Glutamatergic neuron (in vitro differentiated cells): Measurements from ENCODE around the gene DLG2. TPM values are rescaled to one million over a fixed set of nuclear protein-coding genes. Genes with fewer than 3 reads are reported as not detected.

ENCODE experiments used
- DNase-seq: peaks from one replicate; pipeline ENCODE4 v3.0.0; 2022
- H3K27ac Mint-ChIP-seq: one replicate; pipeline ENCODE4 v1.8.0; 2020; ENCODE audit warnings: mild to moderate bottlenecking, mixed read lengths, inconsistent platforms; ENCODE audit not compliant: unreplicated experiment
- H3K27me3 Mint-ChIP-seq: one replicate; pipeline ENCODE4 v1.8.0; 2020; ENCODE audit warnings: mild to moderate bottlenecking, moderate library complexity, mixed read lengths, inconsistent platforms; ENCODE audit not compliant: unreplicated experiment
- H3K36me3 Mint-ChIP-seq: one replicate; pipeline ENCODE4 v1.8.0; 2020; ENCODE audit warnings: mild to moderate bottlenecking, mixed read lengths, inconsistent platforms; ENCODE audit not compliant: unreplicated experiment
- H3K4me1 Mint-ChIP-seq: one replicate; pipeline ENCODE4 v1.8.0; 2020; ENCODE audit warnings: mild to moderate bottlenecking, low read depth, mixed read lengths, inconsistent platforms; ENCODE audit not compliant: unreplicated experiment
- H3K4me3 Mint-ChIP-seq: one replicate; pipeline ENCODE4 v1.8.0; 2020; ENCODE audit warnings: mild to moderate bottlenecking, mixed read lengths, inconsistent platforms; ENCODE audit not compliant: unreplicated experiment
- H3K9me3 Mint-ChIP-seq: one replicate; pipeline ENCODE4 v1.8.0; 2020; ENCODE audit warnings: mild to moderate bottlenecking, moderate library complexity, mixed read lengths, inconsistent platforms; ENCODE audit not compliant: unreplicated experiment
- total RNA-seq: library from RNA; stranded (reverse); fragmentation: NEBNext Ultra II Directional; extraction: Animal tissue kit (Norgen Biotek cat#: 25700); gene quantifications from one replicate; pipeline ENCODE4 v1.2.1, GENCODE V29; 2021; ENCODE audit not compliant: unreplicated experiment
- TF ChIP-seq, protein P1 (sequence below): fragments of 200-600 bp; sonication (generic); IDR thresholded peaks from one replicate; pipeline ENCODE4 v1.5.0; 2021; ENCODE audit not compliant: partially characterized antibody, unreplicated experiment

The DLG2 gene
- total RNA-seq, 1 donor from 2014 or later: 2.9 TPM

GRCh38 chr11:83976086-83976485, 1651.1 kb downstream of the DLG2 start:
- H3K9me3 Mint-ChIP-seq: no peaks in the 10 kb centered on the region
- H3K4me3 Mint-ChIP-seq: no peak overlapping the region
- no peaks in the 10 kb centered on the region for H3K27me3 Mint-ChIP-seq
- H3K36me3 Mint-ChIP-seq: no peaks in the 10 kb centered on the region
- H3K4me1 Mint-ChIP-seq: peaks cover 4% of the 10 kb centered on the region
- H3K27ac Mint-ChIP-seq: no peak overlapping the region
- no peak for DNase-seq
- TF ChIP-seq, protein P1, sequence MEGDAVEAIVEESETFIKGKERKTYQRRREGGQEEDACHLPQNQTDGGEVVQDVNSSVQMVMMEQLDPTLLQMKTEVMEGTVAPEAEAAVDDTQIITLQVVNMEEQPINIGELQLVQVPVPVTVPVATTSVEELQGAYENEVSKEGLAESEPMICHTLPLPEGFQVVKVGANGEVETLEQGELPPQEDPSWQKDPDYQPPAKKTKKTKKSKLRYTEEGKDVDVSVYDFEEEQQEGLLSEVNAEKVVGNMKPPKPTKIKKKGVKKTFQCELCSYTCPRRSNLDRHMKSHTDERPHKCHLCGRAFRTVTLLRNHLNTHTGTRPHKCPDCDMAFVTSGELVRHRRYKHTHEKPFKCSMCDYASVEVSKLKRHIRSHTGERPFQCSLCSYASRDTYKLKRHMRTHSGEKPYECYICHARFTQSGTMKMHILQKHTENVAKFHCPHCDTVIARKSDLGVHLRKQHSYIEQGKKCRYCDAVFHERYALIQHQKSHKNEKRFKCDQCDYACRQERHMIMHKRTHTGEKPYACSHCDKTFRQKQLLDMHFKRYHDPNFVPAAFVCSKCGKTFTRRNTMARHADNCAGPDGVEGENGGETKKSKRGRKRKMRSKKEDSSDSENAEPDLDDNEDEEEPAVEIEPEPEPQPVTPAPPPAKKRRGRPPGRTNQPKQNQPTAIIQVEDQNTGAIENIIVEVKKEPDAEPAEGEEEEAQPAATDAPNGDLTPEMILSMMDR: no peak

- no peak for DNase-seq
- H3K4me1 Mint-ChIP-seq: peaks cover 11% of the 10 kb centered on the region
- no peak overlapping the region for H3K27ac Mint-ChIP-seq
- TF ChIP-seq, protein P1: no peak
- no peaks in the 10 kb centered on the region for H3K9me3 Mint-ChIP-seq
- no peak overlapping the region for H3K4me3 Mint-ChIP-seq
- no peaks in the 10 kb centered on the region for H3K27me3 Mint-ChIP-seq
- no peaks in the 10 kb centered on the region for H3K36me3 Mint-ChIP-seq
These were observed 1654.6 kb downstream of the DLG2 start for GRCh38 chr11:83972536-83972935.

DNA sequence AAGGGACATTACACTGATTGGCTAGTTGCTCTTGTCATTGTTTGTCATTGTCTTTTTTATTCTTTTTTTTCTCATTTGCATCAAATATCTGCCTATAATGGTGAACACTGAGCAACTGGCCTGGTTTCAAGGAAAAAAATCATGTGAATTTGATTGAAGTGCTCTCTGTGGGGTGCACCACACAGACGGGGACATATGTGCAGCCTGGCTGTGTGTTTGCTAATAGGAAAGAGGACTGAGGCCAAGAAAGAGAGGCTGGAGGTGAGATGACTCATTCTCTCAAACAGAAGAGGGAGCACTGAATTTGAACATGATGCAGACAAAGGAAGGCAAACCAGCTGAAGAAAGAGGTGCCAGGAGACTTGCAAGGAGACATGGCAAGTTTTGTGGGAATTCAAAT, 1656.1 kb downstream of the DLG2 start:
- Mint-ChIP-seq H3K4me3 (no peak overlapping the region), H3K36me3 (no peaks in the 10 kb centered on the region), H3K27me3 (no peaks in the 10 kb centered on the region), H3K9me3 (no peaks in the 10 kb centered on the region), H3K4me1 (peaks cover 11% of the 10 kb centered on the region), H3K27ac (peak overlapping the region; percentile 70)
- TF ChIP-seq, protein P1: no peak
- DNase-seq: no peak

- Mint-ChIP-seq H3K9me3 (no peaks in the 10 kb centered on the region), H3K4me1 (peaks cover 11% of the 10 kb centered on the region), H3K36me3 (no peaks in the 10 kb centered on the region), H3K27ac (no peak overlapping the region), H3K4me3 (no peak overlapping the region), H3K27me3 (no peaks in the 10 kb centered on the region)
- TF ChIP-seq, protein P1: no peak
- DNase-seq: no peak
These were observed 1657.0 kb downstream of the DLG2 start for GRCh38 chr11:83970061-83970671.

DNA sequence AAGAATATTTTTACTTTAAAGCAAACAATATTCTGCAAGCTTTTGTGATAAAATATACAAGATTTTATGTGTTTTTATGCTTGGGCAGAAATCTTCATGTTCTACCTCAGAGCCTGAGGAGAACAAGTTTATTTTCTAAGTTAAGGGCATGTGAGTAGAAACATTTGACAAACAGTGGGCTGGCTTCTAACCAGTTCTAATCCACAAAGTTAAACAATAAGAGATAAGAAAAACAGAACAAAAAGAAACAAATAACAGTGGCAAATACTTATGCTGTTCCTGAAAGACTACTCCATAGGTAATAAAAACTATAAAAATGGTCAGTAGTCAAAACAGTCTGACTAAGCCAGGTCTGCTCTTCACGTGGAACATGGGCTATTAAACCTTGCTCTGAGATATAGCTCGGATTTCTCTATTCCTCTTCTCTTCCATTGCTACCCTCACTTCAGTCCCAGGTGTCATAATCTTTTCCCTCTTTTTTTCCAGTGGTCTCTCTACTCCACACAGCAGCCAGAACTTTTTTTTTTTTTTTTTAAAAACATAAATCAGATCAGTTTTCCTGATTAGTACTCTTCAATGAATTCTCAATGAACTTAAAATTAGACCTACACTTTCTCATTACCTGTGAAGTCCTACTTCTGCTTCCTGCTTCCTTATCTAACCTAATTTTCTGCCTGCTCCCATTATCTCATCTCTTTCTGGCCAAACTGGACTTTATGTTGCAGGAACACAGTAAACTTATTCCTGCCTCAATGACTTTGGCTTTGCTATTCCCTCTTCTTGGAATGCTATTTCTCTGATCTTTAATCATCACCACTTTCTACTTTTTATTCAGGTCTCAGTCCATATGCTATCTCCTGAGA, 1669.9 kb downstream of the DLG2 start:
- H3K4me1 Mint-ChIP-seq: no peaks in the 10 kb centered on the region
- no peak overlapping the region for H3K4me3 Mint-ChIP-seq
- H3K27ac Mint-ChIP-seq: no peak overlapping the region
- no peak for DNase-seq
- no peaks in the 10 kb centered on the region for H3K36me3 Mint-ChIP-seq
- H3K9me3 Mint-ChIP-seq: no peaks in the 10 kb centered on the region
- TF ChIP-seq, protein P1: no peak
- no peaks in the 10 kb centered on the region for H3K27me3 Mint-ChIP-seq
